ENCODE results near the gene MSX2.

MSX2 gene

GRCh38 chr5:174767670-174768069, 43.3 kb downstream of the MSX2 start:
- TF ChIP-seq CTCF (IDR thresholded peaks at IDR 0.05; ENCODE audit: extremely low read depth, missing control alignments) = no peak

GRCh38 chr5:174769005-174769404, 44.6 kb downstream of the MSX2 start:
- TF ChIP-seq CTCF (IDR thresholded peaks at IDR 0.05; ENCODE audit: extremely low read depth, missing control alignments) = no peak
- DNase-seq (ENCODE audit: low spot score) = no peak

More at GRCh38 chr5:174767670-174768069, 43.3 kb downstream of the MSX2 start:
- DNase-seq (ENCODE audit: low spot score) = no peak

- no peak for DNase-seq (ENCODE audit: low spot score)
Observed at GRCh38 chr5:174773371-174773770, 49.0 kb downstream of the MSX2 start.

GRCh38 chr5:174775081-174775480, 50.7 kb downstream of the MSX2 start:
- no peak for DNase-seq (ENCODE audit: low spot score)
- no peak for TF ChIP-seq CTCF (IDR thresholded peaks at IDR 0.05; ENCODE audit: extremely low read depth, missing control alignments)

More at GRCh38 chr5:174773371-174773770, 49.0 kb downstream of the MSX2 start:
- no peak for TF ChIP-seq CTCF (IDR thresholded peaks at IDR 0.05; ENCODE audit: extremely low read depth, missing control alignments)

- no peak for TF ChIP-seq CTCF (IDR thresholded peaks at IDR 0.05; ENCODE audit: extremely low read depth, missing control alignments)
- DNase-seq (ENCODE audit: low spot score) = no peak
Observed at GRCh38 chr5:174777111-174777510, 52.7 kb downstream of the MSX2 start.

GRCh38 chr5:174777583-174777982, 53.2 kb downstream of the MSX2 start:
- DNase-seq (ENCODE audit: low spot score) = no peak
- no peak for TF ChIP-seq CTCF (IDR thresholded peaks at IDR 0.05; ENCODE audit: extremely low read depth, missing control alignments)

Measured in GM20000 (cell line).